ENCODE data around the gene CCDC177. TPM values are rescaled to one million over a fixed set of nuclear protein-coding genes. Genes with fewer than 3 reads are reported as not detected.
A peak's percentile ranks its signal among the peaks of the same experiment; 100 is the strongest.

Gene CCDC177
- under 1 TPM in 1 of 3 donors, not detected in 2; 0.05 TPM for total RNA-seq

- DNase-seq: peak; percentile 72
- Mint-ChIP-seq H3K27me3 (ENCODE audit: low read depth) (peaks cover 56% of the 10 kb centered on the region), H3K4me3 (peak within 1 kb of the TSS; percentile 82), H3K4me1 (ENCODE audit: low read depth) (peaks cover 10% of the 10 kb centered on the region), H3K36me3 (ENCODE audit: insufficient read depth) (no peaks in the 10 kb centered on the region), H3K9me3 (no peaks in the 10 kb centered on the region)
- ATAC-seq: peak; percentile 77 to 80
These were observed at the start of gene CCDC177 for GRCh38 chr14:69574263-69574953. Gene CCDC177, minus strand, starts transcription at chr14:69574871. Its CDS starts 1,249 bp downstream, at chr14:69573622.

DNA sequence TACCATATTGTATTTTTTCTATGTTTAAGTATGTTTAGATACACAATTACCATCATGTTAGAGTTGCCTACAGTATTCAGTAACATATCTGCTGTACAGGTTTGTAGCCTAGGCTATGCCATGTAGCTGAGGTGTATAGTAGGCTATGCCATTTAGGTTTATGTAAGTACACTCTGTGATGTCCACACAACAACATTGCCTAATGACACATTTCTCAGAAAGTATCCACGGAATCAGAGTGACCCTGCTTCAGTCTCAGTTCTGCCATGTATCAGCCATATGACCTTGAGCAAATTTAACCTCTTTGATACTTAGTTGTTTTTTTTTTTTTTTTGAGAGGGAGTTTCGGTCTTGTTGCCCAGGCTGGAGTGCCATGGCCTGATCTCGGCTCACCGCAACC lies 49.5 kb upstream of the CCDC177 start:
- H3K4me1 Mint-ChIP-seq (ENCODE audit: low read depth): peaks cover 93% of the 10 kb centered on the region
- H3K4me3 Mint-ChIP-seq: peak overlapping the region; percentile 6
- H3K36me3 Mint-ChIP-seq (ENCODE audit: insufficient read depth): peaks cover 13% of the 10 kb centered on the region
- no peak for ATAC-seq
- DNase-seq: no peak
- no peaks in the 10 kb centered on the region for H3K27me3 Mint-ChIP-seq (ENCODE audit: low read depth)
- no peaks in the 10 kb centered on the region for H3K9me3 Mint-ChIP-seq

DNA sequence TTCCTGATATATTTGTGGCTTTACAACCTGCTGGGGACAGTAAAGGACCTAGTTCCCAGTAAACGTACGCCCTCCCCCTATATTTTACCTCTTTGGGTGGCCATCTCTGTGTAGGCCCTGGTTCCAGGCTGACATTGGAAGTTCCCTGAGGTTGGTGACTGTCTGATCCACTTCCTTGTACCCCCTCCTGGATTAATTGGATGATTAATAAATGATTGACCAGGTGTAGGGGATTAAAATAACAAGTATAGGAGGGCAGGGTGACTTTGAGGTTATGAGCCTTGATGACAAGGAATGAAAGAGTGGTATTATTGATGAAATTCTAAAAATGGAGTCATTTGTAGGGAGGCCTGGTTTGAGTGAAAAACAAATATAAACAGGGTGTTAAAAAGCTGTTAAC lies 46.3 kb upstream of the CCDC177 start:
- H3K36me3 Mint-ChIP-seq (ENCODE audit: insufficient read depth): peaks cover 18% of the 10 kb centered on the region
- no peak for ATAC-seq
- peak overlapping the region; percentile 73 for H3K4me3 Mint-ChIP-seq
- peaks cover 95% of the 10 kb centered on the region for H3K4me1 Mint-ChIP-seq (ENCODE audit: low read depth)
- DNase-seq: no peak
- no peaks in the 10 kb centered on the region for H3K9me3 Mint-ChIP-seq
- H3K27me3 Mint-ChIP-seq (ENCODE audit: low read depth): no peaks in the 10 kb centered on the region

GRCh38 chr14:69620211-69620611 lies 45.5 kb upstream of the CCDC177 start:
- Mint-ChIP-seq H3K36me3 (ENCODE audit: insufficient read depth) (peaks cover 22% of the 10 kb centered on the region), H3K4me1 (ENCODE audit: low read depth) (peaks cover 95% of the 10 kb centered on the region), H3K27me3 (ENCODE audit: low read depth) (no peaks in the 10 kb centered on the region), H3K4me3 (peak overlapping the region; percentile 73), H3K9me3 (no peaks in the 10 kb centered on the region)
- DNase-seq (no peak), ATAC-seq (no peak)

- Mint-ChIP-seq H3K4me3 (peak overlapping the region; percentile 64), H3K36me3 (ENCODE audit: insufficient read depth) (peaks cover 26% of the 10 kb centered on the region), H3K9me3 (no peaks in the 10 kb centered on the region), H3K4me1 (ENCODE audit: low read depth) (peaks cover 94% of the 10 kb centered on the region), H3K27me3 (ENCODE audit: low read depth) (no peaks in the 10 kb centered on the region)
- ATAC-seq (peak; percentile 28 to 30), DNase-seq (no peak)
These were observed 44.3 kb upstream of the CCDC177 start for GRCh38 chr14:69619012-69619411.

- DNase-seq: no peak
- ATAC-seq: no peak
- Mint-ChIP-seq H3K4me1 (ENCODE audit: low read depth) (peaks cover 86% of the 10 kb centered on the region), H3K9me3 (no peaks in the 10 kb centered on the region), H3K4me3 (peak overlapping the region; percentile 37), H3K27me3 (ENCODE audit: low read depth) (no peaks in the 10 kb centered on the region), H3K36me3 (ENCODE audit: insufficient read depth) (peaks cover 26% of the 10 kb centered on the region)
These were observed 43.1 kb upstream of the CCDC177 start for GRCh38 chr14:69617796-69618195.

GRCh38 chr14:69616408-69616773 lies 41.7 kb upstream of the CCDC177 start:
- H3K27me3 Mint-ChIP-seq (ENCODE audit: low read depth): no peaks in the 10 kb centered on the region
- peaks cover 31% of the 10 kb centered on the region for H3K36me3 Mint-ChIP-seq (ENCODE audit: insufficient read depth)
- DNase-seq (no peak), ATAC-seq (no peak)
- H3K4me3 Mint-ChIP-seq: peak overlapping the region; percentile 99
- H3K4me1 Mint-ChIP-seq (ENCODE audit: low read depth): peaks cover 73% of the 10 kb centered on the region
- H3K9me3 Mint-ChIP-seq: no peaks in the 10 kb centered on the region

DNA sequence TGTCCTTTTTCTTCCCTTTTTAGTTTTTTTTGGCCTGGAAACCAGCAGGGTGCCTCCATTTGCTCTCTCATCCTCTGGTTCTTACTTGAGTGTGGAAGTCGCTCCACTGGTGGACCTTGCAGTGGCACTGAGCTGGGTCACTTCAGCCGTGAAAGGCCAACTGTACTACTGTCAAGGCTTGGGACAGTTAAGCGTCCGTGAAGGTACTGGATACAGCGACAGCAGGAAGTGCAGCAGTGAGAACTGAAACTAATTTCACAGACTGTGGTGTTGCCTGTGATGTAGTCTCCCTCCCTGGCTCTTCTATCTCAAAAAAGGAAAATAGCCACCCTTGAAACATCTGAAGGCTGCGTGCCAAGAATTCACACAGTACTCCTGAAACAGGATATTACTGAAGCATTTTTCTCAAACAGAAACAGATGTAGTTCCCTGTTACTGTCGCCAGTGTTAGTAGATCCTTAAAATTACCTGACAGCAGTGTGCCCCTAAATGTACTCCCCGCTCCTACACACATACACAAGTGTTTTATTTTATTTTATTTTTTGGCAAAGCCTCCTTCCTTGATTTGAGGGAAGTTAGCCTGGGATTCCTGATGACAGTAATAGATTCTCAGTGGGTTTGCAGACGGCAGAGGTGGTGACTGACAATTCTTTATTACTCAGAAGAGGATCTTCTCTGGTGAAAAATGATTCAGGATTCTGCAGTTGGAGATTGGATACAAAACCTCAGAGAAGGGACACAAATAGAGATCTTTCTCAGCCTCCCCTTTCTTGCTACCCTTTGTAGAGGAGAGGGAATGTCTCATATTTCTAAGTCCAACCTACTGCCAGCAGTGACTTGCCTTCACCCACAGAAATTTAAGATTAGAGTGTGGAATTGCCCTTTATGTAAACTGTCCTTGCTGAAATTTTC lies 41.1 kb upstream of the CCDC177 start:
- H3K9me3 Mint-ChIP-seq: no peaks in the 10 kb centered on the region
- ATAC-seq: peak; percentile 10 to 13
- peaks cover 27% of the 10 kb centered on the region for H3K36me3 Mint-ChIP-seq (ENCODE audit: insufficient read depth)
- H3K4me1 Mint-ChIP-seq (ENCODE audit: low read depth): peaks cover 71% of the 10 kb centered on the region
- no peak for DNase-seq
- no peaks in the 10 kb centered on the region for H3K27me3 Mint-ChIP-seq (ENCODE audit: low read depth)
- H3K4me3 Mint-ChIP-seq: peak overlapping the region; percentile 99

GRCh38 chr14:69615121-69615495 lies 40.4 kb upstream of the CCDC177 start:
- Mint-ChIP-seq H3K36me3 (ENCODE audit: insufficient read depth) (peaks cover 27% of the 10 kb centered on the region), H3K27me3 (ENCODE audit: low read depth) (no peaks in the 10 kb centered on the region), H3K4me3 (peak overlapping the region; percentile 99), H3K9me3 (no peaks in the 10 kb centered on the region), H3K4me1 (ENCODE audit: low read depth) (peaks cover 71% of the 10 kb centered on the region)
- DNase-seq: no peak
- ATAC-seq: no peak

DNA sequence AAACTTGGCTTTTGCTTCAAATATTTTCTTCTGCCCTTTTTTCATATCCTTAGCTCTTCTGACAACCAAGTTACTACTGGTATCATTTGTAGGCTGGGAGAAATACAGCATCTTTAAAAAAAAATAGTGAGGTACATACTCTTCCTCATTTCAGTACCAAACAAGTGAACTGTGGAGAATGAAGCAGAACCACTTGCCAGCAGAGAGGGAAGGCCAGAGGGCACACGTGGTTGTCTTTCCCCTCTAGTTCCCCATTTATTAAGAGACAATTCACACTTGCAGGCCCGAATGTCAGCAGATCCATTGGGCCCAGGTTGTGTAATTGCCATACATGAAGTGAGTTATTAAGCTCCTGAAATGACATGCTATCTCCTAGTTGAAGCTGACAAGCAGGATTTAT lies 39.9 kb upstream of the CCDC177 start:
- DNase-seq (no peak), ATAC-seq (no peak)
- H3K27me3 Mint-ChIP-seq (ENCODE audit: low read depth): no peaks in the 10 kb centered on the region
- H3K4me1 Mint-ChIP-seq (ENCODE audit: low read depth): peaks cover 71% of the 10 kb centered on the region
- no peaks in the 10 kb centered on the region for H3K9me3 Mint-ChIP-seq
- H3K36me3 Mint-ChIP-seq (ENCODE audit: insufficient read depth): peaks cover 22% of the 10 kb centered on the region
- peak overlapping the region; percentile 99 for H3K4me3 Mint-ChIP-seq

DNA sequence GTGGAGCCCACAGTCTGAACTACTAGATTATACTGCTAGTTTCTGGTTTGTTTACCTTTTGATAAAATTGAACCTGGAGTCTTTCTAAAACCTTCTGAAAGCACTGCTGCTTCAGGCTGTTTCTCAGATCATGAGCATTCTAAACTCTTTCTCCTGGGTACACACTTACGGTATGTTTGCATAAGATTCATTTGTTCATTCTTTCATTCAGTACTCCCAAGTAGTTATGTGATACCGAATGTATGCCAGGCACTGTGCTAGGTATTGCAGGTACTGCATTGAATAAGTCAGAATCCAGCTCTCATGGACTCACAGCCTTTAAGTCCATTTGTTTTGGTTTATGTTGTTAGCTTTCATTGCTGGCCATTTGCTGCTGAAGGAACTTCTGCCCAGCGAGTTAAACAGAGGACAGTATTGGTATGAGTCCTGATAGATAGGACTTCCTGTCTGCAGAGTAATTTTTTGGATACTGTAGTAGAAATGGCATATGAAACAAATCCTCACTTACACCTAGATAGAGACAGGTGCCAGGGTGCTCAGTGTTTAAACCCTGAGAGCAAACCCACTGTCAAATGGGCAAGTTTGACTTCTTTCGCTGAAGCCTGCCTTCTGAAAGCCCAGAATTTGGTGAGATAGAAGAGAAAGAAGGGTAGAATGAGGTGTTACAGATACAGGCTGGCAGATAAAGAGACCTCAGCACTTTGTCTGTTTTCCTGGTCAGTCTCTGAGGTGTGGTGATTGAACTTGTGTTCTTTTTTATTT lies 38.8 kb upstream of the CCDC177 start:
- DNase-seq: no peak
- Mint-ChIP-seq H3K36me3 (ENCODE audit: insufficient read depth) (peaks cover 20% of the 10 kb centered on the region), H3K27me3 (ENCODE audit: low read depth) (no peaks in the 10 kb centered on the region), H3K4me1 (ENCODE audit: low read depth) (peaks cover 64% of the 10 kb centered on the region), H3K9me3 (no peaks in the 10 kb centered on the region), H3K4me3 (peak overlapping the region; percentile 99)
- no peak for ATAC-seq

GRCh38 chr14:69612783-69613130 lies 38.1 kb upstream of the CCDC177 start:
- no peaks in the 10 kb centered on the region for H3K27me3 Mint-ChIP-seq (ENCODE audit: low read depth)
- DNase-seq (no peak), ATAC-seq (no peak)
- H3K4me1 Mint-ChIP-seq (ENCODE audit: low read depth): peaks cover 57% of the 10 kb centered on the region
- H3K4me3 Mint-ChIP-seq: peak overlapping the region; percentile 99
- peaks cover 20% of the 10 kb centered on the region for H3K36me3 Mint-ChIP-seq (ENCODE audit: insufficient read depth)
- H3K9me3 Mint-ChIP-seq: no peaks in the 10 kb centered on the region

GRCh38 chr14:69612014-69612782 lies 37.5 kb upstream of the CCDC177 start:
- Mint-ChIP-seq H3K4me1 (ENCODE audit: low read depth) (peaks cover 51% of the 10 kb centered on the region), H3K9me3 (no peaks in the 10 kb centered on the region), H3K36me3 (ENCODE audit: insufficient read depth) (peaks cover 17% of the 10 kb centered on the region), H3K27me3 (ENCODE audit: low read depth) (no peaks in the 10 kb centered on the region), H3K4me3 (peak overlapping the region; percentile 99)
- DNase-seq: peak; percentile 23
- ATAC-seq: peak; percentile 57
